ENCODE data around the gene PLXNA1. TPM values are rescaled to one million over a fixed set of nuclear protein-coding genes. Genes with fewer than 3 reads are reported as not detected.

PLXNA1 gene
- total and polyA plus RNA-seq, 10 of the 15 experiments (the other 5 are each of a cell fraction or from before 2014, with no cell fraction given): 0.03 to 16.4 (median 2.5) TPM

GRCh38 chr3:127006781-127007436, 24.0 kb downstream of the PLXNA1 start:
- no TSS peak for BruUV-seq (replicated peaks)
- 43% methylated on average over 8 of the region's 8 CpGs for WGBS (ENCODE audit: insufficient coverage, insufficient replicate concordance, low lambda C conversion rate, missing lambda C conversion rate)
- Histone ChIP-seq H3K4me2 (ENCODE audit: control insufficient read depth, insufficient read depth) (no peak overlapping the region), H3K27ac (ENCODE audit: control insufficient read depth, insufficient read depth) (no peak overlapping the region), H3K9ac (ENCODE audit: control insufficient read depth, insufficient read depth, low read length) (no peak overlapping the region), H3K9me3 (replicated peaks; ENCODE audit: control insufficient read depth, insufficient read depth, low read length) (no peaks in the 10 kb centered on the region), H3K4me3 (no peak overlapping the region), H3K79me2 (ENCODE audit: control insufficient read depth, insufficient read depth, low read length) (no peaks in the 10 kb centered on the region), H4K20me1 (ENCODE audit: control insufficient read depth, insufficient read depth) (no peaks in the 10 kb centered on the region), H3K4me1 (ENCODE audit: control insufficient read depth, insufficient read depth, low read length) (peaks cover 7% of the 10 kb centered on the region), H3K27me3 (replicated peaks in 1 of 2; ENCODE audit: control insufficient read depth in 2 of 2, insufficient read depth in 2 of 2, low read length in 1 of 2) (no peaks in the 10 kb centered on the region), H2AFZ (ENCODE audit: control insufficient read depth, low read depth, low read length) (no peak overlapping the region), H3K36me3 (ENCODE audit: control insufficient read depth in 2 of 2, insufficient read depth in 2 of 2, low read length in 1 of 2) (peaks cover 0 to 10% of the 10 kb centered on the region in 2 experiments; a peak in 2 of 4 replicates)
- intact Hi-C loops (cut with micrococcal nuclease; ENCODE audit: unreplicated experiment) (no loop called here), in situ Hi-C loops (cut with MboI) (no loop called here)
- ATAC-seq: no peak
- ChIA-PET RAD21 (ENCODE audit: unreplicated experiment) (no interaction called here), POLR2A (no interaction called here), SMC1A (ENCODE audit: uncharacterized antibody, unreplicated experiment) (no interaction called here), CTCF (no interaction called here)
- no peak for FAIRE-seq
- TF ChIP-seq FOXK2 (IDR thresholded peaks at IDR 0.05) (no peak), E4F1 (IDR thresholded peaks at IDR 0.05; ENCODE audit: borderline replicate concordance, partially characterized antibody) (no peak)
- no peak for DNase-seq (ENCODE audit: low read depth, low spot score)

GRCh38 chr3:127008236-127008635, 25.3 kb downstream of the PLXNA1 start:
- RAD21 ChIA-PET (ENCODE audit: unreplicated experiment): no interaction called here
- POLR2A ChIA-PET: no interaction called here
- Histone ChIP-seq H3K9me3 (replicated peaks; ENCODE audit: control insufficient read depth, insufficient read depth, low read length) (no peaks in the 10 kb centered on the region), H3K4me3 (no peak overlapping the region), H3K4me2 (ENCODE audit: control insufficient read depth, insufficient read depth) (no peak overlapping the region), H3K9ac (ENCODE audit: control insufficient read depth, insufficient read depth, low read length) (no peak overlapping the region), H3K27me3 (replicated peaks in 1 of 2; ENCODE audit: control insufficient read depth in 2 of 2, insufficient read depth in 2 of 2, low read length in 1 of 2) (no peaks in the 10 kb centered on the region), H3K36me3 (ENCODE audit: control insufficient read depth in 2 of 2, insufficient read depth in 2 of 2, low read length in 1 of 2) (peaks cover 0 to 10% of the 10 kb centered on the region in 2 experiments; a peak in 2 of 4 replicates), H3K4me1 (ENCODE audit: control insufficient read depth, insufficient read depth, low read length) (no peaks in the 10 kb centered on the region), H2AFZ (ENCODE audit: control insufficient read depth, low read depth, low read length) (no peak overlapping the region), H3K79me2 (ENCODE audit: control insufficient read depth, insufficient read depth, low read length) (no peaks in the 10 kb centered on the region), H3K27ac (ENCODE audit: control insufficient read depth, insufficient read depth) (no peak overlapping the region), H4K20me1 (ENCODE audit: control insufficient read depth, insufficient read depth) (no peaks in the 10 kb centered on the region)
- in situ Hi-C loops (cut with MboI) (no loop called here), intact Hi-C loops (cut with micrococcal nuclease; ENCODE audit: unreplicated experiment) (no loop called here)
- WGBS (ENCODE audit: insufficient coverage, insufficient replicate concordance, low lambda C conversion rate, missing lambda C conversion rate): 74% methylated on average over 10 of the region's 10 CpGs
- no TSS peak for BruUV-seq (replicated peaks)
- FAIRE-seq: no peak
- no peak for DNase-seq (ENCODE audit: low read depth, low spot score)
- ATAC-seq: no peak
- CTCF ChIA-PET: no interaction called here
- SMC1A ChIA-PET (ENCODE audit: uncharacterized antibody, unreplicated experiment): no interaction called here
- TF ChIP-seq KDM1A (IDR thresholded peaks at IDR 0.05; ENCODE audit: borderline replicate concordance): no peak
- TF ChIP-seq HCFC1 (IDR thresholded peaks at IDR 0.05; ENCODE audit: low read length): no peak
- no peak for TF ChIP-seq ZZZ3 (IDR thresholded peaks at IDR 0.05; ENCODE audit: control insufficient read depth, insufficient read length, low read depth)
- no peak for TF ChIP-seq POLR2A (IDR thresholded peaks at IDR 0.05; ENCODE audit: low read depth, low read length)
- TF ChIP-seq WRNIP1 (IDR thresholded peaks at IDR 0.05; ENCODE audit: borderline replicate concordance, low read depth, low read length): no peak
- TF ChIP-seq ATF3 (IDR thresholded peaks at IDR 0.05; ENCODE audit: borderline replicate concordance, extremely low read depth, low read depth, low read length): no peak
- TF ChIP-seq ASH2L (IDR thresholded peaks at IDR 0.05; ENCODE audit: borderline replicate concordance, low read depth): no peak
- TF ChIP-seq PML (IDR thresholded peaks at IDR 0.05; ENCODE audit: low read length): no peak
- no peak for TF ChIP-seq HDAC6 (IDR thresholded peaks at IDR 0.05; ENCODE audit: unreplicated experiment)
- no peak for TF ChIP-seq IRF4 (IDR thresholded peaks at IDR 0.05; ENCODE audit: low read depth, low read length)
- TF ChIP-seq NR2C2 (IDR thresholded peaks at IDR 0.05; ENCODE audit: borderline replicate concordance, control insufficient read depth, insufficient read length, low read depth): no peak
- TF ChIP-seq DPF2 (IDR thresholded peaks at IDR 0.05): no peak
- TF ChIP-seq E2F4 (IDR thresholded peaks at IDR 0.05; ENCODE audit: low read depth, low read length): no peak
